WTC11 (cell line): ENCODE measurements around the gene MASP1.

Experiments
- JUN ChIP-seq: sonication (generic); formaldehyde crosslinking; IDR thresholded peaks from 2 replicates; pipeline ENCODE4 v1.8.0; 2023; ENCODE audit warnings: mild to moderate bottlenecking, missing genetic modification reagents
- TCF7 ChIP-seq: sonication (generic); formaldehyde crosslinking; IDR thresholded peaks from 2 replicates; pipeline ENCODE4 v1.8.0; 2022; ENCODE audit warnings: mild to moderate bottlenecking, low read depth, missing genetic modification reagents, moderate library complexity
- ZBTB21 ChIP-seq: sonication (generic); formaldehyde crosslinking; IDR thresholded peaks from 2 replicates; pipeline ENCODE4 v1.8.1; 2023; ENCODE audit warnings: mild to moderate bottlenecking, missing genetic modification reagents, borderline replicate concordance
- TF ChIP-seq, protein P1 (sequence below): fragments of 200-600 bp; IDR thresholded peaks from 2 replicates; pipeline ENCODE4 v1.8.0; 2022; ENCODE audit warnings: antibody characterized with exemption
- TF ChIP-seq, protein P2 (sequence below): sonication (generic); formaldehyde crosslinking; IDR thresholded peaks from 2 replicates; pipeline ENCODE4 v1.8.1; 2022; ENCODE audit warnings: low read depth, missing genetic modification reagents, borderline replicate concordance
- TF ChIP-seq, protein P3 (sequence below): sonication (generic); formaldehyde crosslinking; IDR thresholded peaks from 2 replicates; pipeline ENCODE4 v1.8.1; 2023; ENCODE audit warnings: mild to moderate bottlenecking, missing genetic modification reagents, borderline replicate concordance
- TF ChIP-seq, protein P4 (sequence below): sonication (generic); formaldehyde crosslinking; IDR thresholded peaks from 2 replicates; pipeline ENCODE4 v1.8.1; 2023; ENCODE audit warnings: mild to moderate bottlenecking, missing genetic modification reagents, moderate library complexity

DNA sequence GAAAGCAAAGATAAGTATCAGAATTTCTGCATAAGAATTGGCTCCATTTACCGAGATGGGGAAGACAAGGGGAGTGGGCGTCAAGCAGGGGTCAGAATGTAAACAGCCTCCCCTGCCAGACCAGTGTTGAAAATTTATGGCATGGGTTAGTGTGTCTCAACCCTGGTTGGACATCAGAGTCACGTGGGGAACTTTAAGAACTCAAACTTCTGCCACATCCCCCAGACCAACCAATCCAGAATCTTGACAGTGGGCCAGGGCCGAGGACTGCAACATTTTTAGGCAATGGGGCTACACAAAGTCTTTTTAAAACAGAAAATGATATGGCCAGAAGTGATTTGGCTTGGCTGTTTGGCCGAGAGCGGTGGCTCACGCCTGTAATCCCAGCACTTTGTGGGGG lies 14.3 kb upstream of the MASP1 start:
- TF ChIP-seq, protein P1, sequence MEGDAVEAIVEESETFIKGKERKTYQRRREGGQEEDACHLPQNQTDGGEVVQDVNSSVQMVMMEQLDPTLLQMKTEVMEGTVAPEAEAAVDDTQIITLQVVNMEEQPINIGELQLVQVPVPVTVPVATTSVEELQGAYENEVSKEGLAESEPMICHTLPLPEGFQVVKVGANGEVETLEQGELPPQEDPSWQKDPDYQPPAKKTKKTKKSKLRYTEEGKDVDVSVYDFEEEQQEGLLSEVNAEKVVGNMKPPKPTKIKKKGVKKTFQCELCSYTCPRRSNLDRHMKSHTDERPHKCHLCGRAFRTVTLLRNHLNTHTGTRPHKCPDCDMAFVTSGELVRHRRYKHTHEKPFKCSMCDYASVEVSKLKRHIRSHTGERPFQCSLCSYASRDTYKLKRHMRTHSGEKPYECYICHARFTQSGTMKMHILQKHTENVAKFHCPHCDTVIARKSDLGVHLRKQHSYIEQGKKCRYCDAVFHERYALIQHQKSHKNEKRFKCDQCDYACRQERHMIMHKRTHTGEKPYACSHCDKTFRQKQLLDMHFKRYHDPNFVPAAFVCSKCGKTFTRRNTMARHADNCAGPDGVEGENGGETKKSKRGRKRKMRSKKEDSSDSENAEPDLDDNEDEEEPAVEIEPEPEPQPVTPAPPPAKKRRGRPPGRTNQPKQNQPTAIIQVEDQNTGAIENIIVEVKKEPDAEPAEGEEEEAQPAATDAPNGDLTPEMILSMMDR = no peak
- TF ChIP-seq, protein P2, sequence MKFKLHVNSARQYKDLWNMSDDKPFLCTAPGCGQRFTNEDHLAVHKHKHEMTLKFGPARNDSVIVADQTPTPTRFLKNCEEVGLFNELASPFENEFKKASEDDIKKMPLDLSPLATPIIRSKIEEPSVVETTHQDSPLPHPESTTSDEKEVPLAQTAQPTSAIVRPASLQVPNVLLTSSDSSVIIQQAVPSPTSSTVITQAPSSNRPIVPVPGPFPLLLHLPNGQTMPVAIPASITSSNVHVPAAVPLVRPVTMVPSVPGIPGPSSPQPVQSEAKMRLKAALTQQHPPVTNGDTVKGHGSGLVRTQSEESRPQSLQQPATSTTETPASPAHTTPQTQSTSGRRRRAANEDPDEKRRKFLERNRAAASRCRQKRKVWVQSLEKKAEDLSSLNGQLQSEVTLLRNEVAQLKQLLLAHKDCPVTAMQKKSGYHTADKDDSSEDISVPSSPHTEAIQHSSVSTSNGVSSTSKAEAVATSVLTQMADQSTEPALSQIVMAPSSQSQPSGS (CRISPR knock-in tag) = no peak
- TF ChIP-seq TCF7 (CRISPR knock-in tag) (no peak), JUN (no peak), ZBTB21 (no peak)
- TF ChIP-seq, protein P3, sequence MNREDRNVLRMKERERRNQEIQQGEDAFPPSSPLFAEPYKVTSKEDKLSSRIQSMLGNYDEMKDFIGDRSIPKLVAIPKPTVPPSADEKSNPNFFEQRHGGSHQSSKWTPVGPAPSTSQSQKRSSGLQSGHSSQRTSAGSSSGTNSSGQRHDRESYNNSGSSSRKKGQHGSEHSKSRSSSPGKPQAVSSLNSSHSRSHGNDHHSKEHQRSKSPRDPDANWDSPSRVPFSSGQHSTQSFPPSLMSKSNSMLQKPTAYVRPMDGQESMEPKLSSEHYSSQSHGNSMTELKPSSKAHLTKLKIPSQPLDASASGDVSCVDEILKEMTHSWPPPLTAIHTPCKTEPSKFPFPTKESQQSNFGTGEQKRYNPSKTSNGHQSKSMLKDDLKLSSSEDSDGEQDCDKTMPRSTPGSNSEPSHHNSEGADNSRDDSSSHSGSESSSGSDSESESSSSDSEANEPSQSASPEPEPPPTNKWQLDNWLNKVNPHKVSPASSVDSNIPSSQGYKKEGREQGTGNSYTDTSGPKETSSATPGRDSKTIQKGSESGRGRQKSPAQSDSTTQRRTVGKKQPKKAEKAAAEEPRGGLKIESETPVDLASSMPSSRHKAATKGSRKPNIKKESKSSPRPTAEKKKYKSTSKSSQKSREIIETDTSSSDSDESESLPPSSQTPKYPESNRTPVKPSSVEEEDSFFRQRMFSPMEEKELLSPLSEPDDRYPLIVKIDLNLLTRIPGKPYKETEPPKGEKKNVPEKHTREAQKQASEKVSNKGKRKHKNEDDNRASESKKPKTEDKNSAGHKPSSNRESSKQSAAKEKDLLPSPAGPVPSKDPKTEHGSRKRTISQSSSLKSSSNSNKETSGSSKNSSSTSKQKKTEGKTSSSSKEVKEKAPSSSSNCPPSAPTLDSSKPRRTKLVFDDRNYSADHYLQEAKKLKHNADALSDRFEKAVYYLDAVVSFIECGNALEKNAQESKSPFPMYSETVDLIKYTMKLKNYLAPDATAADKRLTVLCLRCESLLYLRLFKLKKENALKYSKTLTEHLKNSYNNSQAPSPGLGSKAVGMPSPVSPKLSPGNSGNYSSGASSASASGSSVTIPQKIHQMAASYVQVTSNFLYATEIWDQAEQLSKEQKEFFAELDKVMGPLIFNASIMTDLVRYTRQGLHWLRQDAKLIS (CRISPR knock-in tag) = no peak
- TF ChIP-seq, protein P4, sequence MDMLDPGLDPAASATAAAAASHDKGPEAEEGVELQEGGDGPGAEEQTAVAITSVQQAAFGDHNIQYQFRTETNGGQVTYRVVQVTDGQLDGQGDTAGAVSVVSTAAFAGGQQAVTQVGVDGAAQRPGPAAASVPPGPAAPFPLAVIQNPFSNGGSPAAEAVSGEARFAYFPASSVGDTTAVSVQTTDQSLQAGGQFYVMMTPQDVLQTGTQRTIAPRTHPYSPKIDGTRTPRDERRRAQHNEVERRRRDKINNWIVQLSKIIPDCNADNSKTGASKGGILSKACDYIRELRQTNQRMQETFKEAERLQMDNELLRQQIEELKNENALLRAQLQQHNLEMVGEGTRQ (CRISPR knock-in tag) = 0 out of 2 replicates have a peak, but pooled peaks have one; percentile 12
